ENCODE measurements around the gene FLACC1.
"Not testable (repeated sequence)": the region's sequence is repeated elsewhere in the genome, so short reads cannot be mapped to it uniquely, and the experiment has no call there.

FLACC1 gene

GRCh38 chr2:201348758-201349157 lies 8.4 kb downstream of the FLACC1 start:
- DNase-seq (ENCODE audit: low read depth): no peak

GRCh38 chr2:201347138-201347537 lies 10.0 kb downstream of the FLACC1 start:
- no peak for DNase-seq (ENCODE audit: low read depth)

- DNase-seq (ENCODE audit: low read depth): no peak
Observed at GRCh38 chr2:201345625-201346213, 11.4 kb downstream of the FLACC1 start.

- DNase-seq (ENCODE audit: low read depth): no peak
Observed at GRCh38 chr2:201344663-201345366, 12.3 kb downstream of the FLACC1 start.

- DNase-seq (ENCODE audit: low read depth): no peak
Observed at GRCh38 chr2:201343559-201343958, 13.6 kb downstream of the FLACC1 start.

- no peak for DNase-seq (ENCODE audit: low read depth)
Observed at GRCh38 chr2:201342923-201343322, 14.2 kb downstream of the FLACC1 start.

GRCh38 chr2:201329409-201329808 lies 27.7 kb downstream of the FLACC1 start:
- DNase-seq (ENCODE audit: low read depth): no peak

- DNase-seq (ENCODE audit: low read depth): no peak
Observed at GRCh38 chr2:201327678-201328077, 29.5 kb downstream of the FLACC1 start.

GRCh38 chr2:201322772-201323171 lies 34.4 kb downstream of the FLACC1 start:
- no peak for DNase-seq (ENCODE audit: low read depth)

GRCh38 chr2:201320701-201321100 lies 36.4 kb downstream of the FLACC1 start:
- no peak for DNase-seq (ENCODE audit: low read depth)

- no peak for DNase-seq (ENCODE audit: low read depth)
Observed at GRCh38 chr2:201320257-201320656, 36.9 kb downstream of the FLACC1 start.

GRCh38 chr2:201319511-201319910 lies 37.6 kb downstream of the FLACC1 start:
- DNase-seq (ENCODE audit: low read depth): no peak

- no peak for DNase-seq (ENCODE audit: low read depth)
Observed at GRCh38 chr2:201313362-201313761, 43.8 kb downstream of the FLACC1 start.

- DNase-seq (ENCODE audit: low read depth): no peak
Observed at GRCh38 chr2:201308914-201309313, 48.2 kb downstream of the FLACC1 start.

GRCh38 chr2:201307876-201308275 lies 49.3 kb downstream of the FLACC1 start:
- DNase-seq (ENCODE audit: low read depth): no peak

- not testable (repeated sequence) for DNase-seq (ENCODE audit: low read depth)
Observed at GRCh38 chr2:201299929-201300328, 57.2 kb downstream of the FLACC1 start.

GRCh38 chr2:201298462-201299052 lies 58.6 kb downstream of the FLACC1 start:
- DNase-seq (ENCODE audit: low read depth): no peak

- DNase-seq (ENCODE audit: low read depth): not testable (repeated sequence)
Observed at GRCh38 chr2:201290457-201291148, 66.5 kb downstream of the FLACC1 start.

- DNase-seq (ENCODE audit: low read depth): no peak
Observed at GRCh38 chr2:201285499-201285898, 71.6 kb downstream of the FLACC1 start.

GRCh38 chr2:201280191-201281040 lies 76.7 kb downstream of the FLACC1 start:
- DNase-seq (ENCODE audit: low read depth): no peak

GRCh38 chr2:201279079-201279478 lies 78.1 kb downstream of the FLACC1 start:
- no peak for DNase-seq (ENCODE audit: low read depth)

- DNase-seq (ENCODE audit: low read depth): no peak
Observed at GRCh38 chr2:201276511-201276910, 80.6 kb downstream of the FLACC1 start.

Data from CMK (cell line).